SK-N-MC (cell line): ENCODE measurements around the gene TBRG4.

ENCODE experiments used
- EZH2 ChIP-seq: fragments of 200-600 bp; sonication (generic); IDR thresholded peaks from one replicate; pipeline ENCODE4 v1.6.1; 2017; ENCODE audit warnings: antibody characterized with exemption
- FOXP2 ChIP-seq: optimal IDR thresholded peaks from 2 replicates; pipeline ENCODE3; 2011; ENCODE audit warnings: mild to moderate bottlenecking, moderate library complexity; ENCODE audit not compliant: insufficient read depth; ENCODE audit errors: extremely low read length, control extremely low read depth
- POLR2AphosphoS5 ChIP-seq: IDR thresholded peaks from 2 replicates; pipeline ENCODE4 v1.6.1; 2012; ENCODE audit warnings: mild to moderate bottlenecking, low read depth, low read length, borderline replicate concordance

- TF ChIP-seq POLR2AphosphoS5 (no peak), EZH2 (no peak), FOXP2 (no peak)
These were observed 22.1 kb downstream of the TBRG4 start for GRCh38 chr7:45089341-45089891.
